HepG2 (cell line): ENCODE results near the gene CPT1A. TPM values are rescaled to one million over a fixed set of nuclear protein-coding genes. Genes with fewer than 3 reads are reported as not detected.

Experiments used
- ATAC-seq: fragments of 200-7000 bp; cut with Tn5 transposase; 3 replicates; pipeline ENCODE4 v1.9.1; 2020; ENCODE audit warnings: mild to moderate bottlenecking, moderate library complexity
- BruUV-seq: library from RNA; stranded (reverse); fragments of 400-500 nt; replicated peaks from 2 replicates; lab custom pipeline; 2021; lab: Mats Ljungman, UMichigan
- CTCF ChIA-PET: fragments of 300-600 bp; formaldehyde crosslinking; extraction: SDS; loops from one replicate; lab custom pipeline; 2021; ENCODE audit warnings: low total read pairs, inconsistent platforms, low intra/inter-chr PET ratio; lab: Yijun Ruan, JAX
- POLR2A ChIA-PET: fragments of 350-600 bp; sonication (Branson Sonifier 250); formaldehyde crosslinking; loops from one replicate; lab custom pipeline; 2020; ENCODE audit warnings: antibody characterized with exemption, inconsistent platforms; lab: Yijun Ruan, JAX
- DNase-seq: peaks from one replicate; pipeline ENCODE4 v3.0.0-alpha.2; 2015; ENCODE audit warnings: low spot score
- FAIRE-seq: peaks from 3 replicates; lab custom pipeline; 2011; peaks lifted over from hg19 to GRCh38; lab: Jason Lieb, UNC
- H2AFZ ChIP-seq: one replicate; pipeline ENCODE4 v1.6.1; 2011; ENCODE audit warnings: low read length, inconsistent platforms
- H3K27ac ChIP-seq: fragments of 300-600 bp; 3 replicates; pipeline ENCODE4 v1.8.0; 2011; ENCODE audit warnings: mixed run types, mild to moderate bottlenecking, mixed read lengths, low read length, inconsistent platforms; ENCODE audit not compliant: insufficient read depth; ENCODE audit errors: extremely low read length
- H3K27me3 ChIP-seq, 2 experiments: fragments of 200-600 bp in 1 of 2; 2 replicates in 1 of 2; 3 replicates in 1 of 2; pipeline versions ENCODE4 v1.6.0 to v1.8.0; 2011; ENCODE audit warnings: low read length in 2 of 2, mild to moderate bottlenecking in 2 of 2, moderate library complexity in 2 of 2, inconsistent platforms in 1 of 2; ENCODE audit not compliant: insufficient read depth in 2 of 2, control insufficient read depth in 1 of 2
- H3K36me3 ChIP-seq, 2 experiments: fragments of 200-600 bp in 1 of 2; replicated peaks in 1 of 2; 2 replicates in 1 of 2; 3 replicates in 1 of 2; pipeline versions ENCODE4 v1.5.1 to v1.8.0; 2011; ENCODE audit warnings: low read length in 2 of 2, inconsistent platforms in 1 of 2; ENCODE audit not compliant: insufficient read depth in 2 of 2, control insufficient read depth in 1 of 2
- H3K4me1 ChIP-seq: 2 replicates; pipeline ENCODE4 v1.5.1; 2012; ENCODE audit warnings: low read length, inconsistent platforms; ENCODE audit not compliant: insufficient read depth
- H3K4me2 ChIP-seq: 2 replicates; pipeline ENCODE4 v1.6.0; 2011; ENCODE audit warnings: low read depth, low read length, inconsistent platforms
- H3K4me3 ChIP-seq, 3 experiments: fragments of 200-600 bp in 1 of 3; sonication (generic), shearing (Covaris generic) in 1 of 3; replicated peaks in 1 of 3; 2 replicates each; pipeline ENCODE4 v1.5.1; 2011 to 2016; ENCODE audit warnings: low read length in 3 of 3, inconsistent platforms in 2 of 3, low read depth in 2 of 3, mild to moderate bottlenecking in 2 of 3, control low read depth in 1 of 3, mixed read lengths in 1 of 3; ENCODE audit not compliant: insufficient read depth in 1 of 3
- H3K79me2 ChIP-seq: one replicate; pipeline ENCODE4 v1.6.1; 2011; ENCODE audit warnings: low read length, inconsistent platforms; ENCODE audit not compliant: insufficient read depth
- H3K9ac ChIP-seq: 2 replicates; pipeline ENCODE4 v1.6.0; 2011; ENCODE audit warnings: mild to moderate bottlenecking, low read depth, low read length, inconsistent platforms; ENCODE audit not compliant: insufficient read depth
- H3K9me3 ChIP-seq: 2 replicates; pipeline ENCODE4 v1.5.1; 2012; ENCODE audit warnings: mild to moderate bottlenecking, low read length
- H4K20me1 ChIP-seq: 2 replicates; pipeline ENCODE4 v1.6.0; 2011; ENCODE audit warnings: inconsistent platforms, mild to moderate bottlenecking, low read length, moderate library complexity; ENCODE audit not compliant: insufficient read depth
- BCL6 ChIP-seq: IDR thresholded peaks from 2 replicates; pipeline ENCODE4 v1.6.1; 2016; ENCODE audit warnings: missing genetic modification reagents, missing compliant biosample characterization
- CEBPG ChIP-seq: IDR thresholded peaks from 2 replicates; pipeline ENCODE4 v1.6.1; 2016
- PHF20 ChIP-seq: sonication (generic); formaldehyde crosslinking; IDR thresholded peaks from 2 replicates; pipeline ENCODE4 v1.5.0; 2020; ENCODE audit warnings: mild to moderate bottlenecking, missing genetic modification reagents
- SMC3 ChIP-seq: IDR thresholded peaks from 2 replicates; pipeline ENCODE4 v1.6.1; 2011; ENCODE audit warnings: low read length, improper control_type of control experiment
- ZFP82 ChIP-seq: sonication (generic); formaldehyde crosslinking; IDR thresholded peaks from 2 replicates; pipeline ENCODE4 v1.5.1; 2020; ENCODE audit warnings: mild to moderate bottlenecking, missing genetic modification reagents, borderline replicate concordance
- ZNF570 ChIP-seq: sonication (generic); formaldehyde crosslinking; IDR thresholded peaks from 2 replicates; pipeline ENCODE4 v1.4.0; 2020; ENCODE audit warnings: mild to moderate bottlenecking, missing genetic modification reagents, borderline replicate concordance
- WGBS: methylation state at CpG from one replicate; pipeline ENCODE4 v1.1.6; 2017; ENCODE audit warnings: low lambda C conversion rate; 5-methylcytosine and 5-hydroxymethylcytosine counted together
- in situ Hi-C: cut with HindIII; loops from 2 replicates; pipeline ENCODE4 v1.10.0; 2017; ENCODE audit warnings: low pct_unique_long_range_greater_than_20kb; ENCODE audit not compliant: extremely low pct_ligation_motif_present
- intact Hi-C: fragments of 100-400 bp; cut with micrococcal nuclease; formaldehyde crosslinking; loops from one replicate; pipeline ENCODE4 v1.10.0; 2022; ENCODE audit not compliant: unreplicated experiment
- polyA plus RNA-seq, 8 experiments: library from polyadenylated mRNA; depleted of rRNA in 3 of 8; stranded (reverse) in 7 of 8; unstranded in 1 of 8; fragments of >200 nt; fragmentation: Illumina TruSeq in 4 of 8; extraction: Trizol in 4 of 8; gene quantifications; 2 replicates each; pipeline versions ENCODE4 v1.2.1 to v1.2.3, GENCODE V29; 2011 to 2016; ENCODE audit warnings: low read depth in 4 of 8, missing spikeins in 1 of 8, mixed read lengths in 1 of 8; ENCODE audit not compliant: insufficient read depth in 1 of 8
- total RNA-seq, 5 experiments: library from RNA; depleted of rRNA; stranded (reverse); fragments of >200 nt; fragmentation: Illumina TruSeq; extraction: Trizol; gene quantifications; 2 replicates each; pipeline ENCODE4 v1.2.3, GENCODE V29; 2016; ENCODE audit warnings: low read depth in 1 of 5
- TF ChIP-seq, protein P1 (sequence below): sonication (generic); formaldehyde crosslinking; IDR thresholded peaks from 2 replicates; pipeline ENCODE4 v1.4.0; 2020; ENCODE audit warnings: mild to moderate bottlenecking, missing genetic modification reagents
- TF ChIP-seq, protein P2 (sequence below): sonication (generic); formaldehyde crosslinking; IDR thresholded peaks from 2 replicates; pipeline ENCODE4 v1.4.0; 2020; ENCODE audit warnings: missing genetic modification reagents, borderline replicate concordance
- TF ChIP-seq, protein P3 (sequence below): sonication (generic); formaldehyde crosslinking; IDR thresholded peaks from 2 replicates; pipeline ENCODE4 v1.8.0; 2022; ENCODE audit warnings: mild to moderate bottlenecking, missing genetic modification reagents, borderline replicate concordance

CPT1A gene
- total and polyA plus RNA-seq, 2 of the 13 experiments (the other 11 are each of a cell fraction or from before 2014, with no cell fraction given), result 7.0 to 7.1 TPM

DNA sequence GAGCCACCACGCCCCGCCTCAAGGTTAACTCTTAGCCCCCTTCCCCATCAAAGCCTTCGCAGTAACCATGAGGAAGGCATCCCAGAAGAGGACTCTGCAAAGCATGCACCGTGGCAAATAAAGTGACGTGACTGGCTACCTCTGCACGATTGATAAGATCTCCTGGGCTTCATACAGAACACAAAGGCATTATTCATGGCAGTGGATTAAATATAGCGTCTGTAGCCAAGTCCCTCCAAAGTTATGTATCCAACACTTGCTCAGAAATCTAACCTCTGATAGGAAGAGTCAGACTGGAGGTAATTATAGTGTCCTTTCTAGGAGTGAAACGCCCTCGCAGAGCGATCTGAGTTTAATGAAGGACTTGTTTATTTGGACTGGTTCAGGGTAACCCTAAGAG is 22.4 kb downstream of the CPT1A start:
- in situ Hi-C loops (no loop called here), intact Hi-C loops (no loop called here)
- no peak for ATAC-seq
- H3K36me3 ChIP-seq, result peaks cover 1 to 4% of the 10 kb centered on the region in 2 experiments; a peak in 1 of 5 replicates
- FAIRE-seq, result no peak
- H3K4me3 ChIP-seq, result no peak overlapping the region
- TF ChIP-seq PHF20, result no peak
- TF ChIP-seq ZNF570 (CRISPR knock-in tag), result no peak
- TF ChIP-seq CEBPG (CRISPR knock-in tag), result no peak
- TF ChIP-seq, protein P1, sequence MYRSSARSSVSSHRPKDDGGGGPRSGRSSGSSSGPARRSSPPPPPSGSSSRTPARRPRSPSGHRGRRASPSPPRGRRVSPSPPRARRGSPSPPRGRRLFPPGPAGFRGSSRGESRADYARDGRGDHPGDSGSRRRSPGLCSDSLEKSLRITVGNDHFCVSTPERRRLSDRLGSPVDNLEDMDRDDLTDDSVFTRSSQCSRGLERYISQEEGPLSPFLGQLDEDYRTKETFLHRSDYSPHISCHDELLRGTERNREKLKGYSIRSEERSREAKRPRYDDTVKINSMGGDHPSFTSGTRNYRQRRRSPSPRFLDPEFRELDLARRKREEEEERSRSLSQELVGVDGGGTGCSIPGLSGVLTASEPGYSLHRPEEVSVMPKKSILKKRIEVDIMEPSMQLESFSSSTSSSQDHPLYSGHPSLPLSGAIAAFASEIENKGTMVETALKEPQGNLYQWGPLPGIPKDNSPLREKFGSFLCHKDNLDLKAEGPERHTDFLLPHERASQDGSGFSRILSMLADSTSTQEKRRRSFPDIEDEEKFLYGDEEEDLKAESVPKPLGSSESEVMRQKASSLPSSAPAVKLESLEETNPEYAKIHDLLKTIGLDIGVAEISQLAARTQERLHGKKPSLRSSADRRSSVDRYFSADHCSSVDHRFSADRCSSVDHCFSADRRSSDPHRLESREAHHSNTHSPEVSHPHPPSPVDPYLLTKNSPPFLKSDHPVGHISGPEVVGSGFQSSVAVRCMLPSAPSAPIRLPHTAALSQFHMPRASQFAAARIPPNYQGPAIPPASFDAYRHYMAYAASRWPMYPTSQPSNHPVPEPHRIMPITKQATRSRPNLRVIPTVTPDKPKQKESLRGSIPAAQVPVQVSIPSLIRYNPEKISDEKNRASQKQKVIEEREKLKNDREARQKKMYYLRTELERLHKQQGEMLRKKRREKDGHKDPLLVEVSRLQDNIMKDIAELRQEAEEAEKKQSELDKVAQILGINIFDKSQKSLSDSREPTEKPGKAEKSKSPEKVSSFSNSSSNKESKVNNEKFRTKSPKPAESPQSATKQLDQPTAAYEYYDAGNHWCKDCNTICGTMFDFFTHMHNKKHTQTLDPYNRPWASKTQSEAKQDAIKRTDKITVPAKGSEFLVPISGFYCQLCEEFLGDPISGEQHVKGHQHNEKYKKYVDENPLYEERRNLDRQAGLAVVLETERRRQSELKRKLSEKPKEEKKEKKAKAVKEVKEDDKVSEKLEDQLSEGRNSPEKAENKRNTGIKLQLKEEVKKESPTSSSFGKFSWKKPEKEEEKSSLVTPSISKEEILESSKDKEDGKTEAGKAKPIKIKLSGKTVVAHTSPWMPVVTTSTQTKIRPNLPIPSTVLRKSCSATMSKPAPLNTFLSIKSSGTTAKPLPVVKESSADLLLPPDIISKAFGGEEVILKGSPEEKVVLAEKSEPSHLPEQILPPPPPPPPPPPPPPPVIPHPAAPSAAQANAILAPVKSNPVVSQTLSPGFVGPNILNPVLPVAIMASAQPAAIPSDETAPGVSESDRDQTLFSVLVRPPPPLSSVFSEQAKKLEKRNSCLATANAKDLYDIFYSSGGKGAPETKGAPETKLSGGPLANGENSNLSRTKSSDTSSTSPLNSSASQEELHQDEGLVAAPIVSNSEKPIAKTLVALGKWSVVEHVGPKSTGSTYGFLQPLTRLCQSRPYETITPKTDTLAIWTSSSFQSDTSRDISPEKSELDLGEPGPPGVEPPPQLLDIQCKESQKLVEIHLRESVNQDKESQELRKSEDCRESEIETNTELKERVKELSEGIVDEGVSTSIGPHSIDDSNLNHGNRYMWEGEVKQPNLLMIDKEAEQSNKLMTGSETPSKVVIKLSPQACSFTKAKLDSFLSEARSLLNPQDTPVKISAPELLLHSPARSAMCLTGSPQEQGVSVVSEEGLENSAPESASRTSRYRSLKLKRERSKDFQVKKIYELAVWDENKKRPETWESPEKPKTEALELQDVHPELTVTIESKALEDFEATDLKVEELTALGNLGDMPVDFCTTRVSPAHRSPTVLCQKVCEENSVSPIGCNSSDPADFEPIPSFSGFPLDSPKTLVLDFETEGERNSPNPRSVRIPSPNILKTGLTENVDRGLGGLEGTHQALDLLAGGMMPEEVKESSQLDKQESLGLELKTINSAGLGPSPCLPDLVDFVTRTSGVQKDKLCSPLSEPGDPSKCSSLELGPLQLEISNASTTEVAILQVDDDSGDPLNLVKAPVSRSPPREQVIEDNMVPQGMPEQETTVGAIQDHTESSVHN, result no peak
- TF ChIP-seq ZFP82 (CRISPR knock-in tag), result no peak
- no peak for TF ChIP-seq SMC3
- TF ChIP-seq, protein P2, sequence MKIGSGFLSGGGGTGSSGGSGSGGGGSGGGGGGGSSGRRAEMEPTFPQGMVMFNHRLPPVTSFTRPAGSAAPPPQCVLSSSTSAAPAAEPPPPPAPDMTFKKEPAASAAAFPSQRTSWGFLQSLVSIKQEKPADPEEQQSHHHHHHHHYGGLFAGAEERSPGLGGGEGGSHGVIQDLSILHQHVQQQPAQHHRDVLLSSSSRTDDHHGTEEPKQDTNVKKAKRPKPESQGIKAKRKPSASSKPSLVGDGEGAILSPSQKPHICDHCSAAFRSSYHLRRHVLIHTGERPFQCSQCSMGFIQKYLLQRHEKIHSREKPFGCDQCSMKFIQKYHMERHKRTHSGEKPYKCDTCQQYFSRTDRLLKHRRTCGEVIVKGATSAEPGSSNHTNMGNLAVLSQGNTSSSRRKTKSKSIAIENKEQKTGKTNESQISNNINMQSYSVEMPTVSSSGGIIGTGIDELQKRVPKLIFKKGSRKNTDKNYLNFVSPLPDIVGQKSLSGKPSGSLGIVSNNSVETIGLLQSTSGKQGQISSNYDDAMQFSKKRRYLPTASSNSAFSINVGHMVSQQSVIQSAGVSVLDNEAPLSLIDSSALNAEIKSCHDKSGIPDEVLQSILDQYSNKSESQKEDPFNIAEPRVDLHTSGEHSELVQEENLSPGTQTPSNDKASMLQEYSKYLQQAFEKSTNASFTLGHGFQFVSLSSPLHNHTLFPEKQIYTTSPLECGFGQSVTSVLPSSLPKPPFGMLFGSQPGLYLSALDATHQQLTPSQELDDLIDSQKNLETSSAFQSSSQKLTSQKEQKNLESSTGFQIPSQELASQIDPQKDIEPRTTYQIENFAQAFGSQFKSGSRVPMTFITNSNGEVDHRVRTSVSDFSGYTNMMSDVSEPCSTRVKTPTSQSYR (CRISPR knock-in tag), result no peak
- TF ChIP-seq, protein P3, sequence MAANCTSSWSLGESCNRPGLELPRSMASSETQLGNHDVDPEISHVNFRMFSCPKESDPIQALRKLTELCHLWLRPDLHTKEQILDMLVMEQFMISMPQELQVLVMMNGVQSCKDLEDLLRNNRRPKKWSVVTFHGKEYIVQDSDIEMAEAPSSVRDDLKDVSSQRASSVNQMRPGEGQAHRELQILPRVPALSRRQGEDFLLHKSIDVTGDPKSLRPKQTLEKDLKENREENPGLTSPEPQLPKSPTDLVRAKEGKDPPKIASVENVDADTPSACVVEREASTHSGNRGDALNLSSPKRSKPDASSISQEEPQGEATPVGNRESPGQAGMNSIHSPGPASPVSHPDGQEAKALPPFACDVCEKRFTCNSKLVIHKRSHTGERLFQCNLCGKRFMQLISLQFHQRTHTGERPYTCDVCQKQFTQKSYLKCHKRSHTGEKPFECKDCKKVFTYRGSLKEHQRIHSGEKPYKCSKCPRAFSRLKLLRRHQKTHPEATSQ (CRISPR knock-in tag), result no peak
- no peak for TF ChIP-seq BCL6 (CRISPR knock-in tag)
- WGBS, result 84% methylated on average over 10 of the region's 10 CpGs
- POLR2A ChIA-PET, result no interaction called here
- H3K9me3 ChIP-seq, result no peaks in the 10 kb centered on the region
- no peak overlapping the region for H3K4me2 ChIP-seq
- no peak overlapping the region for H2AFZ ChIP-seq
- no peak overlapping the region for H3K9ac ChIP-seq
- CTCF ChIA-PET, result no interaction called here
- DNase-seq, result no peak
- no peaks in the 10 kb centered on the region for H3K79me2 ChIP-seq
- H3K27me3 ChIP-seq, result no peaks in the 10 kb centered on the region
- no peaks in the 10 kb centered on the region for H3K4me1 ChIP-seq
- peaks cover 16% of the 10 kb centered on the region; the same call in 1 of the 2 replicates for H4K20me1 ChIP-seq
- no peak overlapping the region for H3K27ac ChIP-seq
- no TSS peak for BruUV-seq
